CD14-positive monocyte (primary cell): ENCODE measurements around the gene EPS15. TPM values are rescaled to one million over a fixed set of nuclear protein-coding genes. Genes with fewer than 3 reads are reported as not detected.
"Not testable (repeated sequence)": the region's sequence is repeated elsewhere in the genome, so short reads cannot be mapped to it uniquely, and the experiment has no call there.

Source experiments
- DNase-seq, 3 donors: peaks; one replicate each; pipeline ENCODE4 v3.0.0-alpha.2; 2011 to 2022
- H2AFZ ChIP-seq: 2 replicates; pipeline ENCODE4 v1.6.0; 2012; ENCODE audit warnings: mild to moderate bottlenecking, low read depth, low read length, inconsistent platforms; ENCODE audit not compliant: insufficient read depth, poor library complexity, severe bottlenecking
- H3K27ac ChIP-seq, 2 donors: 1 replicate in 1 of 2; 2 replicates in 1 of 2; pipeline ENCODE4 v1.5.1; 2012 to 2013; ENCODE audit warnings: low read length in 2 of 2, control low read depth in 1 of 2, inconsistent platforms in 1 of 2, low read depth in 1 of 2, mild to moderate bottlenecking in 1 of 2
- H3K27me3 ChIP-seq, 2 donors: one replicate each; pipeline versions ENCODE4 v1.6.0 to v1.6.1; 2011 to 2013; ENCODE audit warnings: low read length in 2 of 2; ENCODE audit not compliant: control insufficient read depth in 2 of 2, insufficient read depth in 2 of 2
- H3K36me3 ChIP-seq, 2 donors: replicated peaks in 1 of 2; 1 replicate in 1 of 2; 2 replicates in 1 of 2; pipeline versions ENCODE4 v1.5.1 to v1.6.1; 2012 to 2013; ENCODE audit warnings: low read length in 2 of 2, control low read depth in 1 of 2, inconsistent platforms in 1 of 2, mild to moderate bottlenecking in 1 of 2; ENCODE audit not compliant: insufficient read depth in 2 of 2, control insufficient read depth in 1 of 2
- H3K4me1 ChIP-seq, 2 donors: 1 replicate in 1 of 2; 2 replicates in 1 of 2; pipeline versions ENCODE4 v1.5.1 to v1.6.1; 2012 to 2013; ENCODE audit warnings: low read length in 2 of 2, control low read depth in 1 of 2, inconsistent platforms in 1 of 2, mild to moderate bottlenecking in 1 of 2, moderate library complexity in 1 of 2; ENCODE audit not compliant: insufficient read depth in 2 of 2, control insufficient read depth in 1 of 2
- H3K4me2 ChIP-seq: replicated peaks from 2 replicates; pipeline ENCODE3; 2012; ENCODE audit warnings: low read length, moderate library complexity, mild to moderate bottlenecking; ENCODE audit not compliant: poor library complexity, severe bottlenecking; ENCODE audit errors: extremely low read depth
- H3K4me3 ChIP-seq, 3 experiments: fragments of 200-600 bp in 1 of 3; sonication (generic) in 1 of 3; replicated peaks in 1 of 3; 1 replicate in 2 of 3; 2 replicates in 1 of 3; pipeline ENCODE4 v1.5.1; 2011 to 2013; ENCODE audit warnings: low read length in 3 of 3, mild to moderate bottlenecking in 3 of 3, control low read depth in 2 of 3, low read depth in 2 of 3, inconsistent platforms in 1 of 3, moderate library complexity in 1 of 3
- H3K79me2 ChIP-seq: 2 replicates; pipeline ENCODE4 v1.6.0; 2012; ENCODE audit warnings: mild to moderate bottlenecking, control low read depth, inconsistent platforms, low read length, moderate library complexity; ENCODE audit not compliant: insufficient read depth
- H3K9ac ChIP-seq: 2 replicates; pipeline ENCODE4 v1.6.0; 2017; ENCODE audit warnings: low read length, mild to moderate bottlenecking; ENCODE audit not compliant: insufficient read depth, poor library complexity, severe bottlenecking
- H3K9me3 ChIP-seq, 2 donors: replicated peaks in 1 of 2; 1 replicate in 1 of 2; 2 replicates in 1 of 2; pipeline versions ENCODE4 v1.5.1 to v1.6.1; 2012 to 2013; ENCODE audit warnings: low read length in 2 of 2, control low read depth in 1 of 2; ENCODE audit not compliant: control insufficient read depth in 1 of 2, insufficient read depth in 1 of 2
- H4K20me1 ChIP-seq: 2 replicates; pipeline ENCODE4 v1.6.0; 2012; ENCODE audit warnings: mild to moderate bottlenecking, low read length, control low read depth, moderate library complexity; ENCODE audit not compliant: insufficient read depth
- H3K27ac Mint-ChIP-seq, 7 donors: one replicate each; pipeline ENCODE4 v1.8.0; 2020; ENCODE audit warnings: mild to moderate bottlenecking in 7 of 7, mixed read lengths in 7 of 7, moderate library complexity in 6 of 7, inconsistent platforms in 2 of 7
- H3K27me3 Mint-ChIP-seq, 3 donors: one replicate each; pipeline ENCODE4 v1.8.0; 2021 to 2022; ENCODE audit warnings: low read depth in 3 of 3, mild to moderate bottlenecking in 3 of 3, mixed read lengths in 3 of 3, moderate library complexity in 3 of 3, inconsistent platforms in 1 of 3
- H3K36me3 Mint-ChIP-seq, 2 donors: one replicate each; pipeline ENCODE4 v1.8.0; 2020; ENCODE audit warnings: mixed read lengths in 2 of 2, inconsistent platforms in 1 of 2, mild to moderate bottlenecking in 1 of 2
- H3K4me1 Mint-ChIP-seq: one replicate; pipeline ENCODE4 v1.8.0; 2020; ENCODE audit warnings: mild to moderate bottlenecking, mixed read lengths
- H3K4me3 Mint-ChIP-seq, 2 donors: one replicate each; pipeline ENCODE4 v1.8.0; 2020; ENCODE audit warnings: mild to moderate bottlenecking in 2 of 2, mixed read lengths in 2 of 2, moderate library complexity in 1 of 2
- H3K9me3 Mint-ChIP-seq, 7 donors: one replicate each; pipeline ENCODE4 v1.8.0; 2020 to 2022; ENCODE audit warnings: mixed read lengths in 7 of 7, mild to moderate bottlenecking in 6 of 7, moderate library complexity in 6 of 7, inconsistent platforms in 2 of 7
- WGBS: methylation state at CpG from one replicate; pipeline ENCODE4 v1.1.5; 2013; ENCODE audit warnings: missing lambda C conversion rate; ENCODE audit not compliant: insufficient coverage; 5-methylcytosine and 5-hydroxymethylcytosine counted together
- intact Hi-C, 2 donors: fragments of 100-400 bp; cut with micrococcal nuclease; formaldehyde crosslinking; loops; one replicate each; pipeline versions ENCODE4 v1.15.0 to v1.15.1; 2023
- polyA plus RNA-seq, 3 donors: library from polyadenylated mRNA; depleted of rRNA in 1 of 3; unstranded in 2 of 3; stranded (reverse) in 1 of 3; fragments of 300-500 nt in 2 of 3; fragments of >200 nt in 1 of 3; fragmentation: Illumina TruSeq in 2 of 3; gene quantifications; 1 replicate in 2 of 3; 2 replicates in 1 of 3; pipeline ENCODE4 v1.2.3, GENCODE V29; 2012 to 2021
- TF ChIP-seq, protein P1 (sequence below): fragments of 200-600 bp; IDR thresholded peaks from one replicate; pipeline ENCODE4 v1.8.0; 2022; ENCODE audit warnings: antibody characterized with exemption, mild to moderate bottlenecking

Gene EPS15
- polyA plus RNA-seq, 3 donors = 26.7 to 53.6 (median 36.4) TPM

- Histone ChIP-seq H3K9me3 (no peaks in the 10 kb centered on the region), H3K27me3 (no peaks in the 10 kb centered on the region), H3K79me2 (no peaks in the 10 kb centered on the region), H4K20me1 (no peaks in the 10 kb centered on the region), H3K36me3 (peaks cover 57 to 60% of the 10 kb centered on the region in 2 donors), H3K4me3 (no peak overlapping the region), H3K9ac (no peak overlapping the region), H3K27ac (no peak overlapping the region), H2AFZ (no peak overlapping the region), H3K4me2 (no peak overlapping the region), H3K4me1 (no peaks in the 10 kb centered on the region)
- Mint-ChIP-seq H3K36me3 (peaks cover 66 to 78% of the 10 kb centered on the region in 2 donors), H3K9me3 (peaks cover 0 to 7% (median 3%) of the 10 kb centered on the region in 7 donors), H3K27ac (no peak overlapping the region), H3K27me3 (no peaks in the 10 kb centered on the region), H3K4me1 (no peaks in the 10 kb centered on the region), H3K4me3 (no peak overlapping the region)
- no CpG with 5 or more reads among the region's 1 CpG for WGBS
- DNase-seq = no peak
- TF ChIP-seq, protein P1, sequence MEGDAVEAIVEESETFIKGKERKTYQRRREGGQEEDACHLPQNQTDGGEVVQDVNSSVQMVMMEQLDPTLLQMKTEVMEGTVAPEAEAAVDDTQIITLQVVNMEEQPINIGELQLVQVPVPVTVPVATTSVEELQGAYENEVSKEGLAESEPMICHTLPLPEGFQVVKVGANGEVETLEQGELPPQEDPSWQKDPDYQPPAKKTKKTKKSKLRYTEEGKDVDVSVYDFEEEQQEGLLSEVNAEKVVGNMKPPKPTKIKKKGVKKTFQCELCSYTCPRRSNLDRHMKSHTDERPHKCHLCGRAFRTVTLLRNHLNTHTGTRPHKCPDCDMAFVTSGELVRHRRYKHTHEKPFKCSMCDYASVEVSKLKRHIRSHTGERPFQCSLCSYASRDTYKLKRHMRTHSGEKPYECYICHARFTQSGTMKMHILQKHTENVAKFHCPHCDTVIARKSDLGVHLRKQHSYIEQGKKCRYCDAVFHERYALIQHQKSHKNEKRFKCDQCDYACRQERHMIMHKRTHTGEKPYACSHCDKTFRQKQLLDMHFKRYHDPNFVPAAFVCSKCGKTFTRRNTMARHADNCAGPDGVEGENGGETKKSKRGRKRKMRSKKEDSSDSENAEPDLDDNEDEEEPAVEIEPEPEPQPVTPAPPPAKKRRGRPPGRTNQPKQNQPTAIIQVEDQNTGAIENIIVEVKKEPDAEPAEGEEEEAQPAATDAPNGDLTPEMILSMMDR = no peak
- intact Hi-C loops = no loop called here
Measured at GRCh38 chr1:51392241-51392640, 126.8 kb downstream of the EPS15 start.

GRCh38 chr1:51390641-51391040 lies 128.4 kb downstream of the EPS15 start:
- H3K4me1 ChIP-seq, DNase-seq, H3K79me2 ChIP-seq, H3K27me3 ChIP-seq, H4K20me1 ChIP-seq, H3K4me2 ChIP-seq, H2AFZ ChIP-seq, H3K4me3 Mint-ChIP-seq, H3K9me3 ChIP-seq, H3K27me3 Mint-ChIP-seq, H3K4me1 Mint-ChIP-seq, H3K9ac ChIP-seq, H3K4me3 ChIP-seq, H3K27ac ChIP-seq, intact Hi-C loops: not testable (repeated sequence)
- peak overlapping the region in 1 of 7 donors; percentile 40 for H3K27ac Mint-ChIP-seq
- peaks cover 2 to 15% (median 13%) of the 10 kb centered on the region in 7 donors for H3K9me3 Mint-ChIP-seq
- peaks cover 65 to 77% of the 10 kb centered on the region in 2 donors for H3K36me3 Mint-ChIP-seq
- WGBS = no CpG with 5 or more reads among the region's 2 CpGs
- H3K36me3 ChIP-seq = peaks cover 46 to 52% of the 10 kb centered on the region in 2 donors

DNA sequence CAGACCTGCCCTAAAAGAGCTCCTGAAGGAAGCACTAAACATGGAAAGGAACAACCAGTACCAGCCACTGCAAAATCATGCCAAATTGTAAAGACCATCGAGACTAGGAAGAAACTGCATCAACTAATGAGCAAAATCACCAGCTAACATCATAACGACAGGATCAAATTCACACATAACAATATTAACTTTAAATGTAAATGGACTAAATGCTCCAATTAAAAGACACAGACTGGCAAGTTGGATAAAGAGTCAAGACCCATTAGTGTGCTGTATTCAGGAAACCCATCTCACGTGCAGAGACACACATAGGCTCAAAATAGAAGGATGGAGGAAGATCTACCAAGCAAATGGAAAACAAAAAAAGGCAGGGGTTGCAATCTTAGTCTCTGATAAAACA lies 131.8 kb downstream of the EPS15 start:
- H3K27me3 Mint-ChIP-seq, H3K4me1 Mint-ChIP-seq, H3K4me2 ChIP-seq, DNase-seq, H2AFZ ChIP-seq, H3K9ac ChIP-seq, H4K20me1 ChIP-seq, intact Hi-C loops, H3K4me3 ChIP-seq, H3K27ac ChIP-seq, H3K4me1 ChIP-seq, H3K27ac Mint-ChIP-seq, H3K27me3 ChIP-seq, H3K79me2 ChIP-seq, H3K4me3 Mint-ChIP-seq: not testable (repeated sequence)
- Histone ChIP-seq H3K9me3 (peaks cover 13 to 28% of the 10 kb centered on the region in 2 donors), H3K36me3 (peaks cover 31 to 50% of the 10 kb centered on the region in 2 donors)
- Mint-ChIP-seq H3K36me3 (peaks cover 64 to 77% of the 10 kb centered on the region in 2 donors), H3K9me3 (peaks cover 10 to 32% (median 25%) of the 10 kb centered on the region in 7 donors)
- no CpG with 5 or more reads among the region's 3 CpGs for WGBS

DNA sequence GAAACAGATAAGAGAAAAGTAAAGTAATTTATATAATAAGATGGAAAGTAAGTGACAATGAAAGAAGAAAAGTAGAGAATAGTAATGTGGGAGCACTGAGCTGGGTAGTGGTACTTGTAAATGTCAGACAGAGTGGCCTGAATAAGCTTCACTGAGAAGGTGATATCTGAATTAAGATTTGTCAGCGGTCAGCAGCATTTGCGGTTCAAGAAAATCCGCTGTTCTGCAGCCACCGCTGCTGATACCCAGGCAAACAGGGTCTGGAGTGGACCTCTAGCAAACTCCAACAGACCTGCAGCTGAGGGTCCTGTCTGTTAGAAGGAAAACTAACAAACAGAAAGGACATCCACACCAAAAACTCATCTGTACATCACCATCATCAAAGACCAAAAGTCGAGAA lies 132.8 kb downstream of the EPS15 start:
- H3K27ac ChIP-seq, H3K79me2 ChIP-seq, H3K4me1 ChIP-seq, H3K4me2 ChIP-seq, H3K27me3 ChIP-seq, H3K27me3 Mint-ChIP-seq, H3K27ac Mint-ChIP-seq, H2AFZ ChIP-seq, intact Hi-C loops, H4K20me1 ChIP-seq, H3K4me1 Mint-ChIP-seq, DNase-seq, H3K9ac ChIP-seq, H3K4me3 Mint-ChIP-seq, H3K4me3 ChIP-seq: not testable (repeated sequence)
- Histone ChIP-seq H3K9me3 (peaks cover 13 to 28% of the 10 kb centered on the region in 2 donors), H3K36me3 (peaks cover 25 to 46% of the 10 kb centered on the region in 2 donors)
- WGBS = no CpG with 5 or more reads among the region's 5 CpGs
- Mint-ChIP-seq H3K36me3 (peaks cover 59 to 76% of the 10 kb centered on the region in 2 donors), H3K9me3 (peaks cover 10 to 34% (median 25%) of the 10 kb centered on the region in 7 donors)
